GM12891 (cell line): ENCODE data around the gene NAALADL2.
"Not testable (repeated sequence)": the region's sequence is repeated elsewhere in the genome, so short reads cannot be mapped to it uniquely, and the experiment has no call there.

Experiments used
- POLR2A ChIP-seq: IDR thresholded peaks from 2 replicates; pipeline ENCODE4 v1.6.1; 2011; ENCODE audit warnings: low read depth, low read length, control low read depth
- POLR2AphosphoS5 ChIP-seq: IDR thresholded peaks from 2 replicates; pipeline ENCODE4 v1.6.1; 2011; ENCODE audit warnings: low read depth, low read length, control low read depth
- SPI1 ChIP-seq: IDR thresholded peaks from 2 replicates; pipeline ENCODE4 v1.6.1; 2011; ENCODE audit warnings: low read depth, low read length, control low read depth
- TAF1 ChIP-seq: IDR thresholded peaks from 2 replicates; pipeline ENCODE4 v1.6.1; 2011; ENCODE audit warnings: low read depth, low read length, control low read depth

- TF ChIP-seq SPI1, TAF1, POLR2A, POLR2AphosphoS5: not testable (repeated sequence)
These were observed 511.3 kb downstream of the NAALADL2 start for GRCh38 chr3:175370426-175370825.
